ENCODE results near the gene RBM5.

RBM5 gene

DNA sequence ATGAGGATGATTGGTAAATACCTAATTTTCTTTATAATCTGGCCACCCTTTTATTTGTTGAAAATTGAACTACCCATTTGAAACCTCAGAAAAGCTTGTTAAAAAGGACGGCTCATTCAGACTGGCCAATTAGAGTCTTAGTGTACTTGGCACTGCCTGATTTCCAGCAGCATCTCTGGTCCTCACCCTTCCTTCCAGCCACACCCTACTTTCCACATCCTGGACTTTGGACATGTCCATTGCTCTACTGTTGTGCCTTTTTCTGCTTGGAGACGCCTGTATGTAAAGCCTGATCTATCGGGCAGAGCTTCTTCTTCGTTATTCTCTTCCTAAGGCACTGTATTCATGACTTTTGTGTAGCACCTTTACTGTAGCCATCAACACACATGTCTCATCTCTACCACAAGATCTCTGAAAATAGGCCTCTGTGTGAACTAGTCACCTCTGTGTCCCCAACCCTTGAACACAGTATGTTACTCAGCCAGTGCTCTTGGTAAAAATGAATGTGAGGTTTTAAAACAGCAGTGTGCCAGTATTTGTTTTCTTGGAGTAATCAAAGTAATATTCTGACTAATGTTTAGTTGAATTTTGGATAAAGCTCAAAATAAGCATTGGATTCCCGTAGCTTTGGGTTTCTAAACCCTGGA is 6.8 kb downstream of the RBM5 start:
- peaks cover 7% of the 10 kb centered on the region for H3K4me1 ChIP-seq (ENCODE audit: control insufficient read depth, insufficient read depth, low read length, poor library complexity, severe bottlenecking)
- peaks cover 100% of the 10 kb centered on the region for H3K36me3 ChIP-seq (ENCODE audit: control insufficient read depth, insufficient read depth, low read length)
- H3K9me3 ChIP-seq (ENCODE audit: control insufficient read depth, low read length) = no peaks in the 10 kb centered on the region
- H3K27ac ChIP-seq (ENCODE audit: low read depth, low read length, severe bottlenecking) = no peak overlapping the region
- WGBS, 2 experiments (ENCODE audit: insufficient coverage in 2 of 2) = 98% methylated on average over 5 of the region's 5 CpGs
- H3K4me3 ChIP-seq (ENCODE audit: extremely low read depth, insufficient read depth, low read length, poor library complexity, severe bottlenecking) = no peak overlapping the region

DNA sequence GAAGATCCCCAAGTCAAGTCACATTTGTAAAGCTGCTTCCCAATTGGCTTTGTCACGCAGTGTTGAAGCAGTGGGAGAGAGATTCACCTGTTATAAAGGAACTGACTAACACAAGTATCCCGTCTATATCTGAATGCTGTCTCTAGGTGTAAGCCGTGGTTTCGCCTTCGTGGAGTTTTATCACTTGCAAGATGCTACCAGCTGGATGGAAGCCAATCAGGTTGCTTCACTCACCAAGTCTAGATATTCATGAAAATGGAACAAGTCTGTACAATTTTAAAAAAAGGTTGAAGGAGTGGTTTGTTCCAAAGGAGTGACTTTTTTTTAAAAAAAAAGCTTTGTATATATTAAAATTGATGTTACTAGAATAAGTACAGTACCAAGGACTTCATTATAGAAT is 11.7 kb downstream of the RBM5 start:
- H3K9me3 ChIP-seq (ENCODE audit: control insufficient read depth, low read length) = no peaks in the 10 kb centered on the region
- peaks cover 100% of the 10 kb centered on the region for H3K36me3 ChIP-seq (ENCODE audit: control insufficient read depth, insufficient read depth, low read length)
- no peaks in the 10 kb centered on the region for H3K4me1 ChIP-seq (ENCODE audit: control insufficient read depth, insufficient read depth, low read length, poor library complexity, severe bottlenecking)
- H3K4me3 ChIP-seq (ENCODE audit: extremely low read depth, insufficient read depth, low read length, poor library complexity, severe bottlenecking) = no peak overlapping the region
- H3K27ac ChIP-seq (ENCODE audit: low read depth, low read length, severe bottlenecking) = no peak overlapping the region
- WGBS, 2 experiments (ENCODE audit: insufficient coverage in 2 of 2) = 92 to 97% methylated on average over 5 of the region's 5 CpGs

DNA sequence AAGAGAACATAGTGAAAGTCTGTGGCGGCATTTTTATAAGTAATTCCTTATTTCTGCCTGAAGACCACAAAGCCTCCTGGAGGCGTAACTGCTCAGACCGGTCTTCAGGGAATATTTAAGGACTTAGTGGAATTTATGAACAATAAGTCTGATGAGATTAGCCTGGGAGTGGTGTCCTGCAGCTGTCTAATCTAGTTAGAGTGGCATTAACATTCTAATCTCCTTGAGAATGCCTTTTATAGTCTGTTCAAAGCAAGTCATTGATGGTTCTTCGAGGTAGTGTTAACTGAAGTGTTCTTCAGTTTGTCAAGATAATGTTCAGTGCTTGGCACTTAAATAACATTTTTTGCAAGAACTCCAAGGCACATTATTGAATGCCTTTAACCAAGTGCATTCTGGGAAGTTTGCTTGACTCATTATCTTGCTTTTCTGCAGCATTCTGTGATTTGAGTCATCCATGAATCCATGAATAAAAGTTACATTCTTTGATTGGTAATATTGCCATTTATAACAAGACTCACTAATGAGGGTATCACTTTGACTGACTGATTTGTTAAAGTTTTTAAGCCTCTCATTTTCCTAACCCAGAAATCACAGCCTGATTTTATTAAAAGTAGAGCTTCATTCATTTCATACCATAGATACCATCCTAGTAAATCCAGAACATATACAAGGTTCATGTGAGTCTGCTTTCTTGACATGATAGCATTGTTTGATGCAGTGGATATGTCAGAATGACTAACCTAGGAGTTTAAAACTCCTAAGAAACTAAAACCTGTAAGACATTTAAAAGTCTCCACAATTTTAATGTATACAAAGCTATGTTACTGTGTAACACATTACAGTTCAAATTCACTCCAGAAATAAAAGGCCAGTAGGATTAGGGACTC is 12.5 kb downstream of the RBM5 start:
- Histone ChIP-seq H3K9me3 (ENCODE audit: control insufficient read depth, low read length) (no peaks in the 10 kb centered on the region), H3K4me3 (ENCODE audit: extremely low read depth, insufficient read depth, low read length, poor library complexity, severe bottlenecking) (no peak overlapping the region), H3K27ac (ENCODE audit: low read depth, low read length, severe bottlenecking) (no peak overlapping the region), H3K36me3 (ENCODE audit: control insufficient read depth, insufficient read depth, low read length) (peaks cover 100% of the 10 kb centered on the region), H3K4me1 (ENCODE audit: control insufficient read depth, insufficient read depth, low read length, poor library complexity, severe bottlenecking) (no peaks in the 10 kb centered on the region)
- WGBS, 2 experiments (ENCODE audit: insufficient coverage in 2 of 2) = 100% methylated on average over 1 of the region's 4 CpGs; no CpG with 5 or more reads in 1 of the 2 experiments

DNA sequence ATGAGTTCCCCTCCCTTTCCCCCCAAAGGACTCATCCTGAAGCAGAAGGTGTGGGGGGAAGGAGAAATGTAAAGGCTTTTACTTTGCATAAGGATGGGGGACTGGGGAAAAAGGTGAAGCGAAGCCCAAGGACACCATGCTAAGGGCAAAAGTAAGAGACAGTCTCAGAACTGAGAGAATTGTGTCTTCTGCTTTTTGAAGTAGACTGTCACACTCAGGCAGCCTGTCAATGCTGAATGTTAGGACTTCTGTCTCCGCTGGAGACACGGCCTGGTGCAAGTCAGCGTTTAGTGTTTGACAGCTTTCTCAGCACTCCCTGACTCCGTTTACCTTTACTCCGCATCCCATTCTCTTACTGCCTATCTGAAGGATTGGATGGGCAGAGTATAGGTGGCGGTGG is 13.8 kb downstream of the RBM5 start:
- Histone ChIP-seq H3K9me3 (ENCODE audit: control insufficient read depth, low read length) (no peaks in the 10 kb centered on the region), H3K4me3 (ENCODE audit: extremely low read depth, insufficient read depth, low read length, poor library complexity, severe bottlenecking) (no peak overlapping the region), H3K27ac (ENCODE audit: low read depth, low read length, severe bottlenecking) (no peak overlapping the region), H3K36me3 (ENCODE audit: control insufficient read depth, insufficient read depth, low read length) (peaks cover 100% of the 10 kb centered on the region), H3K4me1 (ENCODE audit: control insufficient read depth, insufficient read depth, low read length, poor library complexity, severe bottlenecking) (no peaks in the 10 kb centered on the region)
- WGBS, 2 experiments (ENCODE audit: insufficient coverage in 2 of 2) = 97 to 100% methylated on average over 6 to 7 of the region's 7 CpGs

DNA sequence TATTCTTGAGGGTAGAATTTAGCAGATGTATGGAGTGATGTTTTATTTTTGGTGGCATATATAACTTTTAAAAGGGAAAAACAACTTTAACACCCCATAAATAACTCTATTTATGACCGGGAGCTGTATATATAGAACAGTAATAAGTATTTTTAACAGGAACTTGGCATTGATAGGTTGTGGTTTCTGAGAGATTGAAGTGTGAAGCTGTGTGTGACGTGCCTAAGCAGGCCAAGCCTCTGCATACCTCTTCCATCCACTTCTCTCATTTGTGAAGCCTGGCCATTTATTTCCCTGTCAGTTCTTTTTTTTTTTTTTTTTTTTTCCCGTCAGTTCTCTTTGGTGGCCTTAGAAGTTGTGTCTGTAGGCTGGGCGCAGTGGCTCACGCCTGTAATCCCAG is 23.0 kb downstream of the RBM5 start:
- Histone ChIP-seq H3K4me3 (ENCODE audit: extremely low read depth, insufficient read depth, low read length, poor library complexity, severe bottlenecking) (no peak overlapping the region), H3K4me1 (ENCODE audit: control insufficient read depth, insufficient read depth, low read length, poor library complexity, severe bottlenecking) (no peaks in the 10 kb centered on the region), H3K27ac (ENCODE audit: low read depth, low read length, severe bottlenecking) (no peak overlapping the region), H3K9me3 (ENCODE audit: control insufficient read depth, low read length) (no peaks in the 10 kb centered on the region), H3K36me3 (ENCODE audit: control insufficient read depth, insufficient read depth, low read length) (peaks cover 100% of the 10 kb centered on the region)
- 100% methylated on average over 2 of the region's 5 CpGs; no CpG with 5 or more reads in 1 of the 2 experiments for WGBS, 2 experiments (ENCODE audit: insufficient coverage in 2 of 2)

DNA sequence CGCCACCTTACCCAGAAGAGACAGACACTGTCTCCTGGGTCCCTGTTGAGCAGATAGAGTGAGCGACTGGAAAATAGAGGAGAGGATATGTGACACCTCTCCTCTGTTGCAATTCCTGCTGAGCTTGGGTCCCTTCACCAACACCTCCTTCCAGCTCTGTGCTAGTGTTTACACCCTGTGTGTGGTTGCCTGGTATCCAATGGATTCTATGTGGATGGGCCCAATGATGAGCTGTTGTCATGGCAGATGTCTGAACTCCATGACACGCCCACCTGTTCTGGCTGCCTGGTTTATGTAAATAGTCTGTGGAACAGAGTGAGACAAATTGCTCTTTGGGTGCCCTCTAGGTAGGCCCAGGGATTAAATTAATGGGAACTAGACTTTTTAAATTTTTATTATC is 23.7 kb downstream of the RBM5 start:
- Histone ChIP-seq H3K36me3 (ENCODE audit: control insufficient read depth, insufficient read depth, low read length) (peaks cover 100% of the 10 kb centered on the region), H3K4me3 (ENCODE audit: extremely low read depth, insufficient read depth, low read length, poor library complexity, severe bottlenecking) (no peak overlapping the region), H3K9me3 (ENCODE audit: control insufficient read depth, low read length) (no peaks in the 10 kb centered on the region), H3K27ac (ENCODE audit: low read depth, low read length, severe bottlenecking) (no peak overlapping the region), H3K4me1 (ENCODE audit: control insufficient read depth, insufficient read depth, low read length, poor library complexity, severe bottlenecking) (no peaks in the 10 kb centered on the region)
- 94 to 100% methylated on average over 1 to 2 of the region's 3 CpGs for WGBS, 2 experiments (ENCODE audit: insufficient coverage in 2 of 2)

DNA sequence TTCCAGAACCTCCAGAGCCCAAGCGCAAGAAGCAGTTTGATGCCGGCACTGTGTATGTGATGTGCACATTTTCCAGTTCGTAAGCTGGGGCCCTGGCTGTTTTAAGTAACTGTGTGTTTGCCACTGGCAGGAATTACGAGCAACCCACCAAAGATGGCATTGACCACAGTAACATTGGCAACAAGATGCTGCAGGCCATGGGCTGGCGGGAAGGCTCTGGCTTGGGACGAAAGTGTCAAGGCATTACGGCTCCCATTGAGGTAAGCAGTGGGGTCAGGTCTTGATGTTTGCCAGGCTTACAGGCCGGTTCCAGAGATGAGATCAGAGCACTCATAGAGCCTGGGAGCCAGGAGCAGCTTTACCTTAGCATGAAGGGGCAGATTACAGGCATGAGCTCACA is 28.4 kb downstream of the RBM5 start:
- Histone ChIP-seq H3K4me1 (ENCODE audit: control insufficient read depth, insufficient read depth, low read length, poor library complexity, severe bottlenecking) (no peaks in the 10 kb centered on the region), H3K9me3 (ENCODE audit: control insufficient read depth, low read length) (no peaks in the 10 kb centered on the region), H3K4me3 (ENCODE audit: extremely low read depth, insufficient read depth, low read length, poor library complexity, severe bottlenecking) (no peak overlapping the region), H3K36me3 (ENCODE audit: control insufficient read depth, insufficient read depth, low read length) (peaks cover 91% of the 10 kb centered on the region), H3K27ac (ENCODE audit: low read depth, low read length, severe bottlenecking) (no peak overlapping the region)
- WGBS, 2 experiments (ENCODE audit: insufficient coverage in 2 of 2) = 97 to 100% methylated on average over 8 of the region's 8 CpGs

DNA sequence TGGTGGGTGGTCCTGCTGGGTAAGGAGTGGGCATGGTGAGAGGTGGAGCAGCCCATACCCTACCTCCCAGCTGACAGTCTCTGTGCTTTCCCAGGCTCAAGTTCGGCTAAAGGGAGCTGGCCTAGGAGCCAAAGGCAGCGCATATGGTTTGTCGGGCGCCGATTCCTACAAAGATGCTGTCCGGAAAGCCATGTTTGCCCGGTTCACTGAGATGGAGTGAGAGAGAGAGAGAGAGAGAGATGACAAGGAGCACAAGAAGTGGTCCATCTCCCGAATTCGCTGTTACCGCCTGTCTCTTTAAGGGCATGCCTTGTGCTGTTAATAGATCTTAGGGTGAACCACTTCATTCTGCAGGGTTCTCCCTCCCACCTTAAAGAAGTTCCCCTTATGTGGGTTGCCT is 29.5 kb downstream of the RBM5 start:
- Histone ChIP-seq H3K4me3 (ENCODE audit: extremely low read depth, insufficient read depth, low read length, poor library complexity, severe bottlenecking) (no peak overlapping the region), H3K4me1 (ENCODE audit: control insufficient read depth, insufficient read depth, low read length, poor library complexity, severe bottlenecking) (no peaks in the 10 kb centered on the region), H3K36me3 (ENCODE audit: control insufficient read depth, insufficient read depth, low read length) (peaks cover 83% of the 10 kb centered on the region), H3K9me3 (ENCODE audit: control insufficient read depth, low read length) (no peaks in the 10 kb centered on the region), H3K27ac (ENCODE audit: low read depth, low read length, severe bottlenecking) (no peak overlapping the region)
- WGBS, 2 experiments (ENCODE audit: insufficient coverage in 2 of 2) = 100% methylated on average over 2 to 7 of the region's 10 CpGs

DNA sequence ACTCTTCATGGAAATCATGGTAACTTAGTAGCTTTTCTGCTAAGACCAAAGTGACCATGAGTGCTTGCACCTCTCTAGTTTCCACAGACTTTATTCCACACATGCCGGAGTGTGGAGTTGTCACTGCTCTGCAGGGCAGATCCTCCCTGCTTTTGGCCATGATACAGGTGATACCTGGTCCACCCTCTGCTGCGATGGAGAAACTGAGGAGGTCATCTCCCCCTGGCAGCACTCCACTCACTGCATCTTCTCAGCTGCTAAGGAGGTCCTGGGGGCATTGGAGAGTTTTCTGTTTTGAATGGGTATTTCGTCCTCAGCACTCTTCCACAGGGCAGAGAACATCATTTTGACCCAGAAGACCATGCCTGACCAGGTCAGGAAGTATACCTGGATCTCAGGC is 31.1 kb downstream of the RBM5 start:
- WGBS, 2 experiments (ENCODE audit: insufficient coverage in 2 of 2) = 100% methylated on average over 1 to 3 of the region's 3 CpGs
- H3K36me3 ChIP-seq (ENCODE audit: control insufficient read depth, insufficient read depth, low read length) = peaks cover 67% of the 10 kb centered on the region

DNA sequence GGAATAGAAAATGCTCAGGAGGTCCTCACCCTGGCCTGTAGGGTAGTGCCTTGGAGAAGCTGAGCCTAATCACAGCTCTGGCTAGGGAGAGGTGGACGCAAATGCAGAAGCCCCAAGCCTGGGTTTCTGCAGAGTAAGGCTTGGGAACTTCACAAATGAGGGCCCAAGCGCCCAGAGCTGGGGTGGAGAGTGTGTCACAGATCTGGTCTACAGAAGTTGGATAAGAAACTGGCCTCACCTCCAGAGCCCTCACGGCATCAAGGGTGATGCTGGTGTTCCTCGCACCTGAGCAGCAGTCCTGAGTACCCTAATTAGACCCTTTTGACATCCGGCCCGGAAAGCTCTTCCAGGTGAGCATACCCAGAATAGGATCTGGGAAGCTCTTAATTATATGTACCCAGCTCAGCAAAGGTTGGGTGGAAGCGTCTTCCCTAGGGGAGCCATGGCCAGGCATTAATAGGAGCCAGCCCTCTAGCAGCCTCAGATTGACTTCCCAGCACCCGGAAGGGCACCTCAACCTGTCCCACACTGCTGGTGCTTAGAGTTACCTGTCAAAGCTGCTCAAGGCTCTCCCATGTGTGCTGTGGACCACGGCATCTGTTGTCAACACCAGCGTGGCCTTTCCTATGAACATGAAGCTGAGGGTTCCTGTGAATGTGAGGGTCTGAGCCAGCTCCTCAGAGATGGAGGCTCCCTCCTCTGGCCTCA is 31.8 kb downstream of the RBM5 start:
- 96 to 98% methylated on average over 8 to 9 of the region's 10 CpGs for WGBS, 2 experiments (ENCODE audit: insufficient coverage in 2 of 2)
- Histone ChIP-seq H3K36me3 (ENCODE audit: control insufficient read depth, insufficient read depth, low read length) (peaks cover 60% of the 10 kb centered on the region), H3K27ac (ENCODE audit: low read depth, low read length, severe bottlenecking) (no peak overlapping the region), H3K4me1 (ENCODE audit: control insufficient read depth, insufficient read depth, low read length, poor library complexity, severe bottlenecking) (peaks cover 9% of the 10 kb centered on the region), H3K4me3 (ENCODE audit: extremely low read depth, insufficient read depth, low read length, poor library complexity, severe bottlenecking) (no peak overlapping the region), H3K9me3 (ENCODE audit: control insufficient read depth, low read length) (no peaks in the 10 kb centered on the region)

More for the DNA sequence above, 31.1 kb downstream of the RBM5 start:
- Histone ChIP-seq H3K4me1 (ENCODE audit: control insufficient read depth, insufficient read depth, low read length, poor library complexity, severe bottlenecking) (peaks cover 4% of the 10 kb centered on the region), H3K27ac (ENCODE audit: low read depth, low read length, severe bottlenecking) (no peak overlapping the region), H3K4me3 (ENCODE audit: extremely low read depth, insufficient read depth, low read length, poor library complexity, severe bottlenecking) (no peak overlapping the region), H3K9me3 (ENCODE audit: control insufficient read depth, low read length) (no peaks in the 10 kb centered on the region)

All from mesodermal cell (in vitro differentiated cells).